ENCODE data around the gene MMP27. TPM values are rescaled to one million over a fixed set of nuclear protein-coding genes. Genes with fewer than 3 reads are reported as not detected.
"Not testable (repeated sequence)": the region's sequence is repeated elsewhere in the genome, so short reads cannot be mapped to it uniquely, and the experiment has no call there.

Gene MMP27
- total RNA-seq = not detected
- long read RNA-seq = 0 reads

DNA sequence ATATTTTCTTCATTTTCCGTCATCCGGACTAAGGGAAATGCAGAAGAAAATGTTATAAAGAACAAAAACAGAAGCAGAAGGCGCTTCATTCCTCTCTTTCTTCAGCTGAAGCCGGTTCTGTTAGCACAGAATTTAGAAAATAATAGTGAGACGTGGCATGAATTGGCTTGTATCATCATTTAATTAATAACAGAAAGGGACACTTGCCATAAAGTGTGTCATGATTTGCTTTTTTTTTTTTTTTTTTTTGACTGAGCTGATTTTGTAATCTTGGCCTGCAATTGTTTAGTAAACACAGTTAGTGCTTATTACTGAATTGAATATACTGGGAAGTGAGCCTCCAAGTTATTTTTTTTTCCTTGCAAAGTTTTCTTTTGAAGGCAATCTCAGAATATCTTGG is at the start of gene MMP27:
MMP27 (minus strand) TSS at position 144 of the 400 bp plus-strand sequence; CDS start at position 89, 55 bp downstream.
- DNase-seq = no peak
- intact Hi-C loops (cut with micrococcal nuclease) = no loop called here
- no peak for ATAC-seq

DNA sequence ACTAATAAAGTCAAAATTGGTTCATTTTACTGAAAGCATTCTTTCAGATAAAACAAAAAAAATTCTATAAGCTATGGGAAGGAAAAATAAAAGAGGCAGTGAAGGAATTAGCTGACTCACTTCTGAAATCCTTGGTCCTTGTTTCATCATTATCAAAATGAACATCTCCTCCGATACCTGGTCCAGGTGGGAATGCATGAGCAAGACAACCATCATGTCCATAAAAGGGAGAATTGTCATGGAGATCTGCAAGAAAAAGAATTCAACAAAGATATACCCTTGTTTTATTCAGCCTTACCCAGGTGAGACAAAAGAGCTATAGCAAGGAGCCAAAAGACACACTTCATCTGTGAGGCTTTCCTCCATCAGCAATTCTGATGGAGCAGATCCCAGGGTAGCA is 47.7 kb upstream of the MMP27 start:
- no peak for ATAC-seq
- intact Hi-C loops (cut with micrococcal nuclease) = no loop called here

GRCh38 chr11:102751673-102752072 is 46.1 kb upstream of the MMP27 start:
- intact Hi-C loops (cut with micrococcal nuclease) = no loop called here
- no peak for ATAC-seq
- DNase-seq = no peak

More for the DNA sequence above, 47.7 kb upstream of the MMP27 start:
- no peak for DNase-seq

GRCh38 chr11:102749101-102749722 is 43.6 kb upstream of the MMP27 start:
- DNase-seq (no peak), ATAC-seq (no peak)

DNA sequence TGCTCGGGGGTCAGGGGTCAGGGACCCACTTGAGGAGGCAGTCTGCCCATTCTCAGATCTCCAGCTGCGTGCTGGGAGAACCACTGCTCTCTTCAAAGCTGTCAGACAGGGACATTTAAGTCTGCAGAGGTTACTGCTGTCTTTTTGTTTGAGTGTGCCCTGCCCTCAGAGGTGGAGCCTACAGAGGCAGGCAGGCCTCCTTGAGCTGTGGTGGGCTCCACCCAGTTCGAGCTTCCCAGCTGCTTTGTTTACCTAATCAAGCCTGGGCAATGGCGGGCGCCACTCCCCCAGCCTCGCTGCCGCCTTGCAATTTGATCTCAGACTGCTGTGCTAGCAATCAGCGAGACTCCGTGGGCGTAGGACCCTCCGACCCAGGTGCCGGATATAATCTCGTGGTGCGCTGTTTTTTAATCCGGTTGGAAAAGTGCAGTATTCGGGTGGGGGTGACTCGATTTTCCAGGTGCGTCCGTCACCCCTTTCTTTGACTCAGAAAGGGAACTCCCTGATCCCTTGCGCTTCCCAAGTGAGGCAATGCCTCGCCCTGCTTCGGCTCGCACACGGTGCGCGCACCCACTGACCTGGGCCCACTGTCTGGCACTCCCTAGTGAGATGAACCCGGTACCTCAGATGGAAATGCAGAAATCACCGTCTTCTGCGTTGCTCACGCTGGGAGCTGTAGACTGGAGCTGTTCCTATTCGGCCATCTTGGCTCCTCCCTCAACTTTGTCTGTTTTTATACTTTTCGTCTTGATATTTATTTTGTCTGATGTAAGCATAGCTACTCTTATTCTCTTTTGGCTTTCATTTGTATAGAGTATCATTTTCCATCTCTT is 41.4 kb upstream of the MMP27 start:
- intact Hi-C loops (cut with micrococcal nuclease); ATAC-seq; DNase-seq: not testable (repeated sequence)

More at GRCh38 chr11:102749101-102749722, 43.6 kb upstream of the MMP27 start:
- intact Hi-C loops (cut with micrococcal nuclease) = no loop called here

DNA sequence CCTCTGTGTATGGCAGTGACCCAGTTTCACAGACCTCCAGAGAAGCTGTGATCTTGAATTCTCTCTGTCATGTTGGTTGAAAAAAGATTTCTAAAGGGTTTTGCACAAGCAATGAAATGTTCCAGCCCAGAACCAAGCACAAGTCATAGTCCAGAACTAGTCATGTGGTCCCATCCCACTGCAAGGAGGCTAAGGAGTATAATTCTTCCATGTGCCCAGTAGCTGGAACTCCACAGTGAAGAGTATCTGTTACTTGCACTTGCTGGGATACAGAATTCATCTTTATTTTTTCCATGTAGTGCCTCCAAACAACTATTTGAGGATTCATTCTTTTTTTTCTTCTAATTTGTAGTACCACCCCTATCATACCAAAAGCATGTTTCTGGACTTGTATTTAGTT is 29.1 kb upstream of the MMP27 start:
- DNase-seq (no peak), ATAC-seq (no peak)
- intact Hi-C loops (cut with micrococcal nuclease) = loop anchor here (10.0 kb wide), 1 partner anchor 200 kb away; no protein-coding TSS in a partner anchor

GRCh38 chr11:102733232-102733875 is 27.8 kb upstream of the MMP27 start:
- peak; percentile 43 for DNase-seq
- intact Hi-C loops (cut with micrococcal nuclease) = loop anchor here (10.0 kb wide), 1 partner anchor 201 kb away; no protein-coding TSS in a partner anchor
- ATAC-seq = no peak

GRCh38 chr11:102730944-102731343 is 25.4 kb upstream of the MMP27 start:
- not testable (repeated sequence) for ATAC-seq, DNase-seq
- intact Hi-C loops (cut with micrococcal nuclease) = loop anchor here (10.0 kb wide), 1 partner anchor 204 kb away; no protein-coding TSS in a partner anchor

DNA sequence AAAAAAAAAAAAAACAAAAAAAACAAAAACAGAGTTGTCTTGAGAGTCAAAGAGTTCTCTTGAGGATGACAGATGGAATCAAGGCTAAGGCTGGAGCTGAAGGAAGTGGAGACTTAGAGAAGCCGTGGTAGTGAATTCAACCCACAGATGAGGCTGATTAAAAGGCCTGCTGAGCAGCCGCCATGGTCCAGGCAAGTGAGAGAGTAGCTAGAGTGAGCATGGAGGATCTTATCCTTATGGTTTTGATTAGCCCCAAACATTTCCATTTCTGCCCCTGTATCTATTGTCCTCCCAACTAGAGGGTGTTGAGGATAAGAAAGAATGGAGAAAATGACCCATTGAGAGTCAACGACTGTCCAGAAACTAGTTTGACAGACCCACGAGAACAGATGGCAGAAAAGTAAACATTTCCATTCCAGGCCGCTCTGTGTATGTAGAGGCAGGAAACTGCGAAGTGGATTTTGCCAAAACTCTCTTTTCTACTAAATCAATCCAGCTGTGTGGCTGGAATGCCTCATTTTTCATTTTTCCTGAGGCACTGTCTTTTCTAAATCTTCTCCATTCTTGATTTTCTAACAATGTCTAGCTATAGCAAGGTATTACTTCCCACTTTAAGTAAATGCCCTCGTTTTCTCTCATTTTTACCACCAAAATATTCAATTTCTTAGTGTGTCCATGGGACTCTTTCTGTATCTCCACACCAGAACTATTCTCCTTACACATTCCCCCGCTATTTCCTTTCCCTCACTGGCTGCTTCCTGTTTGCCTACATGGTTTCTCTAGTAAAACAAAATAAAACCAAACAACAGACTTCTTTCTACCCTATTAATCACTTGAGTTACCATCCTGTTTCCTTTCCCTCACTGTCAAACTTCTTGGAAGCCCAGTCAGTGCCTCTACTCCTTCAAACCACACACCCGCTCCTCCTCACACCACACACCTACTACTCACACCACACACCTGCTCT is 24.6 kb upstream of the MMP27 start:
- DNase-seq (no peak), ATAC-seq (no peak)
- intact Hi-C loops (cut with micrococcal nuclease) = loop anchor here (10.0 kb wide), 1 partner anchor 205 kb away; no protein-coding TSS in a partner anchor

DNA sequence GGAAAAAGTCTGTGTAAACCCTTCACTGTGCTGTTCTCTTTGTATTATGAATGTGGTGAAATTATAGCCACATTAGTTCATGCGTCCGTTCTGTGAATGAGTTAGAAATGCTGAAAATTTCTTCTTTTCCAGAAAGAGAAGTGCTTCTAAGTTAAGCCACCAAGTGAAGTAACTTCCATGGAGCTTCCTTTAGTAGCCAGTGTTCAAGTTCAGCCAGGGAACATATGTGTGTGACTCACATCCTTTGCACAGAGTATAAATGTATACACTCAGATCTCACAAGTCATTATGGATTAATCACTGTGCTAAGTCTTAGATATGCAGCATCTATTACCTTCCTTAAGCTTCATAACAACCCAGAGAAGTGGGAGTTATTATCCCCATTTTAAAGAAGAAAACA is 22.3 kb upstream of the MMP27 start:
- intact Hi-C loops (cut with micrococcal nuclease) = no loop called here
- ATAC-seq (no peak), DNase-seq (no peak)

- intact Hi-C loops (cut with micrococcal nuclease) = no loop called here
- DNase-seq = no peak
- ATAC-seq = no peak
These were observed 19.4 kb upstream of the MMP27 start, which contains the start of gene MMP8 for GRCh38 chr11:102724904-102725500. Gene MMP8, minus strand, starts transcription at chr11:102724954. Its CDS starts 99 bp downstream, at chr11:102724855.

DNA sequence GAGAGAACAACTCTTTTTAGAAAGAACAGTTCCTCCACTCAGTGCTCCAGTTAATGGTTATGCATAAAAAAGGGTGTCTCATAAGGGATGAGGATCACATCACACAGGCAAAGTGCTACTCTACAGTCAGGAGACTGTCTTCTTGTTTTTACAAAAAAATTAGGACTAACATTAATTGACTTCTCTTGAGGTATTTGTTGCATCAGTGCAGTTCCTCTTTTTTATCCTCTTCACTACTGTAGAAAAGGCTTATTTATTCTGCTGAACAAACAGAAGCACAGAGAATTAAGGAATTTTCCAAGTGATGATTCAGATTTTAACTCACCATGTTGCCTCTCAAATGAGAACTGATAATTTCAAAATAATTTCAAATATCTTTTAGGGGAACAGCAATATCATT is 17.3 kb upstream of the MMP27 start:
- DNase-seq (no peak), ATAC-seq (no peak)
- intact Hi-C loops (cut with micrococcal nuclease) = no loop called here

DNA sequence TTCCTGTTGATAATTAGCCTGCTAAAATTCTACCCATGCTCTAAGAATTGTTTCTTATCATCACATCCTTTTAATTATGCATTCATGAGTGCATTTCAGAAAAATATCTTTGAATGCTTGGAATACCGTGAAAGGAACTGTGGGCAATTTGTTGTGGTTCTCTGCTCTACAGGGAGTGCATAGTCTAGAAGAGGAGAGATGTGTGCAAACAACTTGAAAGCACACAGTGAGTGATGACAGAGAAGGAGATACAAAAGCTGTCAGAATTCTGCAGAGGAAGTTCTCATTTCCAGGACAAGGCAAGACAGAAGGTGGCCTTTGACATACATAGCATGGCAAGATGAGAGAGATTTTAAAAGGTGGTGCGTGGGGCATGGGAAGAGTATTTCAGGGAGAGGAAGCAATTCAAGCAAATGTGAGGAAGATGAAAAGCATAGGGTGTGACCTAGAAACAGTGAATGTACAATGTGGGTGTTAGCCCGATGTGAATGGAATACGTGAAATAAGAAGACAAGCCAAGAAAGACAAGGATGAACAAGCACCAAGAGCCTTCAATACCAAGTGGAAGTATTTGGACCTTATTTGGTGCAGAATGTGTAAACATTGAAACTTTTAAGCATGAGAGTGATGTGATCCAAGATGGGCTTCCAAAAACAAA is 14.2 kb upstream of the MMP27 start:
- intact Hi-C loops (cut with micrococcal nuclease) = no loop called here
- no peak for ATAC-seq
- DNase-seq = no peak

- intact Hi-C loops (cut with micrococcal nuclease) = no loop called here
- ATAC-seq (no peak), DNase-seq (no peak)
These were observed 11.7 kb upstream of the MMP27 start for GRCh38 chr11:102717280-102717679.

DNA sequence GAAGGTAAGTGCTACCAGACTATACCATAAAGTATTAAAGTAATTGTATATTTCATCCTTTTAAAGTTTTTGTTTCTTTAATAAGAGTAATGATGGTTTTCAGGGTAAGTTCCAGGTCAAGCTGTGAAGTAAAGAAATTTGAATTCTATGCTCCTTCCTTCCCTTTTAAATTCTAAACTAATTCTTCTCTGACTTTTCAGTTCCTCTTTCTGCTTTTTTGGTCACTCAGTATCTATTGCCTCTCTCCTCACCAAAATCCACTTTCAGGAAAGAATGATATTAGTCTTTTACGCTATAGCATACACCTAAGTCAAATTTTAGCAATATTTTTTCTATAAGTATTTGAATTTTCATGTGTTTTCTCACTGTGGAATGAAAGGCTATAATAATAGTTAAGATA is 11.0 kb upstream of the MMP27 start:
- no peak for DNase-seq
- ATAC-seq = no peak
- intact Hi-C loops (cut with micrococcal nuclease) = no loop called here

GRCh38 chr11:102712137-102712536 is 6.6 kb upstream of the MMP27 start:
- ATAC-seq (peak; percentile 26), DNase-seq (no peak)
- intact Hi-C loops (cut with micrococcal nuclease) = no loop called here

- DNase-seq (no peak), ATAC-seq (no peak)
- intact Hi-C loops (cut with micrococcal nuclease) = no loop called here
These were observed 3.8 kb upstream of the MMP27 start for GRCh38 chr11:102709201-102709945.

Data from left ventricle myocardium superior (tissue), 1 donor.